T47D (cell line): Measurements from ENCODE around the gene ANP32B.
"Not testable (repeated sequence)": the region's sequence is repeated elsewhere in the genome, so short reads cannot be mapped to it uniquely, and the experiment has no call there.

Experiments used
- DNase-seq, 2 experiments: peaks; one replicate each; pipeline versions ENCODE4 v3.0.0 to v3.0.0-alpha.2; 2011 to 2012; ENCODE audit warnings: low read depth in 1 of 2, low spot score in 1 of 2
- JUND ChIP-seq: IDR thresholded peaks from 2 replicates; pipeline ENCODE4 v1.6.1; 2012; ENCODE audit warnings: low read depth
- in situ Hi-C: cut with HindIII; loops from 2 replicates; pipeline ENCODE4 v1.10.0; 2016; ENCODE audit warnings: low sequenced_read_pairs, low pct_unique_long_range_greater_than_20kb

ANP32B gene

DNA sequence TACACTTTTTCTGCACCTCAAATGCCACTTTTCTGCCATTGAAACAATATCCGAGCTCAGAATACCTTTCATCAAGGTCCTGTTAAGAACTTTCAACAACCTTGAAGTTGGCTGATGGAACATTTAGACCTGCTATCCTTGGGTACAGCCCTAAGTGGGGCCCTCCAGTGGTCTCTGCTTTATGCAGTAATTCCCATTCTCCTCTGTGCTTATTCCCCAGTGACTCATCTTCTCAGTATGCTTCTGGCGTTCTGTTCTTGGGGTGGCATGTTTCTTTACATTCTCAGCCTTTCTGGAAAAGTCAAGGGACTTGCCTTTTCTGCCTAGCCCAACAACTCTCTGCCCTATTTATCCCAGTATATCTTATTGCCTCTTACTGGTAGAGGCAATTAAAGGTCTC is 7.1 kb downstream of the ANP32B start:
- in situ Hi-C loops = no loop called here
- DNase-seq = no peak
- no peak for TF ChIP-seq JUND

DNA sequence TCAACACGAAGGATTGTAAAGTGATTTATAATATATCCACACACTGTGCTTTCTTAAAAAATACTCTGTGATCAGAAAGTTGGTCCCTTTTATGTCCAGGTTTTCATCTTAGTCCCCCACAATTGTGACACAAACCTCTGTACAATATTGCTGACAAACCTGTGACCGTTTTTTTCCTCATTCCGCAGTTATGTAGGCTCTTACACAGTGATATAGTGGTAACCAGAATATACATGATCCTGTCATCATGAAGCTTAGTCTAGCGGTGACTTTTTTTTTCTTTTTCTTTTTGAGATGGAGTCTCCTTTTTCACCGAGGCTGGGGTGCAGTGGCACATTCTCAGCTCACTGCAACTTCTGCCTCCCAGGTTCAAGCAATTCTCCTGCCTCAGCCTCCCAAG is 8.7 kb downstream of the ANP32B start:
- TF ChIP-seq JUND = no peak
- in situ Hi-C loops = no loop called here
- DNase-seq = no peak

DNA sequence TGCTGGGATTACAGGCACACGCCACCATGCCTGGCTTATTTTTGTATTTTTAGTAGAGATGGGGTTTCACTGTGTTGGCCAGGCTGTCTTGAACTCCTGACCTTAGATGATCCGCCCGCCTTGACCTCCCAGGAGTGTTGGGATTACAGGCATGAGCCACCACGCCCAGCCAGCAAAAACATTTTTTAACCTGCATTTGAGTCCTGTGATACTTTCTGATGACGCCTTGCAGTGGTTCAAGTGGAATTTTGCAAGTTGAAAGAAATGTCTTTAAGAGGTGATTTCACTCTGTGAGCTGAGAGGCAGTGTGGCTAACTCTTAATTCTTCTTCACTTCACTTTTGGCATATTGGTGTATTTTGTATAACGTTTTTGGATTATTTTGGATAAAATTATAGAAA is 9.1 kb downstream of the ANP32B start:
- in situ Hi-C loops = no loop called here
- DNase-seq = no peak
- TF ChIP-seq JUND = no peak

DNA sequence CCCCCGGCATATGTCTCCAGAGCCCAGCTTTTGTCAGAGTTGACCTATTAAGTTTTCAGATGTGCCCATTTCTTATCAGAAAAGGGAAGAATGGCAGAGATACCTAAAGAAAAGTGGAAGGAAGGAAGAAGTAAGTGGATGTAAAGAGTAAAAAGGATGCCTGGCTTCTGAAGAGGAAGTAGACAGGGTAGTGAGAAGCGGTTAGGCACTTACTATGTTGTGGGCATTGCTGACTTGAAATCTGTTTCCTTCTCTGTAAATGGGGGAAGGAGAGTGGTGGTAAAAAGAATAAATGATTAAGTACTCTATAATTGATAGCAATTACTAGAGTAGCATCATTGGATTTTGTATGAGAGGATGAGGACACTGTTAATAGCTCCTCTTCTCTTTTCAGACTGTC is 9.9 kb downstream of the ANP32B start:
- no peak for DNase-seq
- no peak for TF ChIP-seq JUND
- in situ Hi-C loops = no loop called here

DNA sequence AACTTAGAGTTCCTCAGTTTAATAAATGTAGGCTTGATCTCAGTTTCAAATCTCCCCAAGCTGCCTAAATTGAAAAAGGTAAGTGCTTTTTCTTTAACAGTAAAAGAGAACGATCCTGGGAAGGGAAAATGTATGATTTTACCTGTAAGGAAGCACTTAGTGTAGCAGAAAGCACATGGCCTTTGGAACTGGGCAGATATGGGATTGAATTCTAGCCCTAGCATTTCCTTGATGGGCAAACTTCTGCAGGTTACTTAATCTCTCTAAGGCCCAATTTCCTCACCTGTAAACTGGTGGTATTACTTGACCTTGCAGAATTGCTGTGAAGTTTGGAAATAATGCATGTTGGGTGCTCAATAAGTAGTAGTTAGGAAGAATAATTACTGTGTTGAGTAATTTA is 11.6 kb downstream of the ANP32B start:
- TF ChIP-seq JUND = no peak
- no peak for DNase-seq
- in situ Hi-C loops = no loop called here

DNA sequence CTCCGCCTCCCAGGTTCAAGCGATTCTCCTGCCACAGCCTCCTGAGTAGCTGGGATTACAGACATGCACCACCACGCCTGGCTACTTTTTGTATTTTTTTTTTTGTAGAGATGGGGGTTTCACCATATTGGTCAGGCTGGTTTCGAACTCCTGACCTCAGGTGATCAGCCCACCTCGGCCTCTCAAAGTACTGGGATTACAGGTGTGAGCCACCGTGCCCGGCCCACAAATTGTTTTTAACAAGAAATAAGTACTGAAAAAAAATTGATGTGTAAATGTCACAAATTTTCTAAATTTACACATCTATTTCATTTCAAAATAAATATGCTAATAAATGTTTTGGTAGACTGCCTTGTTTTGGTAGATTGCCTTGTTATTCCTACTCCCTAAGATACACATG is 13.5 kb downstream of the ANP32B start:
- DNase-seq, in situ Hi-C loops: not testable (repeated sequence)

DNA sequence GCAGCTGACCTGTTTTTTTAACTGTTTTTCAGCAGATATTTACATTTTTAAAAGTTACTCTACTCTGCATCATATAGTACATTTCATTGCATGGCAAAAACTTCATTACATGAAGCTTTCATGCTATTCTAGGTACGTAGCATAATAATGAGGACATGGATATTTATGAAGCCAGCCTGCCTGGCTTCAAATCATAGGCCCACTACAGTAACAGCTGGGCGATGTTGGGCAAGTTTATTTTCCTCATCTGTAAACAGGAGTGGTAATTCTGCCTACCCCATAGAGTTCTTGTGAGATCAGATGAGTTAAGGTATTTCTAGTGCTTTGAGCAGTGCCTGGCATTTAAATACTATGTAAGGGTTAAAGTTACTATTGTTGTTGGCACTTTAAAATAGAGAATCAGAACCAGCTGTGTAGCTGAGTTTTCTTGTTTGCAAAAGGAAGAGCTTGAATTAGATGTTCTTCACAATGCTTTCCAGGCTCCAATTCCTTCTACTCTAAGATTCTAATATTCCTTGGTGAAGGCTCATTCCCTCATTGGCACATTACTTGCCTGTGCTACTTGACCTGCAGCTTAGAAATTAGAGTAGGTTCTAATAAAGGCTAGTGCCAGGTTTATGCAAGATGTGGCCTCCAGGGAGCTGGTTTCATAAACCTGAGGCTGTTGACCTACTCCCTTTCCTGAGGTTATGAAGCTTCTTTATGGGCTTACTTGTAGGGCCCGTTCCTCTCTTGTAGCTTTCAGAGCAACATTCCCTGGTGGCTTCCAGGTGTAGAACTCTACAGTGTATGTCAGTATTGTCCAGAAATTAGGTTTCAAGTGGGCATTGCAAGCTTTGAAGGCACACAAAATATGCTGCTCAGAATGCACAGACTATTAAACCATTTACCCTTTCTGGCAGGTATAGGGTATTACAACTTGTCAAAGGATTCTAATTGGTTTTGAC is 14.5 kb downstream of the ANP32B start:
- no peak for TF ChIP-seq JUND
- no peak for DNase-seq
- in situ Hi-C loops = no loop called here

DNA sequence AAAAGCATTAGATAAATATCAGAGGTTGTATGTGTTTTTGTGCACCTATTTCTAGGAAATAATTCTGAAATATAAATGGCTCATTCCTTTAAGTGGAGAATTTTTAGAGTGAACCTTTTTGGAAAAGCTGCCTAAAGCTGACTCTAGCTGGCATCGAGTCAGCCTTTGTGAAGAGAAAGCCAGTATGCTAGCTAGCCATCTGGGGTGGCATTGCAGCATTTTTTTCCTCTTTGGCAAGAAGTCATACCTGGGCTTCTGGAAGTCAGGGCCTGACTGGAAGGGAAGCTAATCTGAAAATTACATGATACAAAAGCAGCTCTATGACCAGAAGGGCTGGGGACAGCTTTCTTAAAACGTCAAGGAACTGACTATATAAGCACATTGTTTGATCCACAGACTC is 19.7 kb downstream of the ANP32B start:
- DNase-seq = no peak
- in situ Hi-C loops = no loop called here
- no peak for TF ChIP-seq JUND

DNA sequence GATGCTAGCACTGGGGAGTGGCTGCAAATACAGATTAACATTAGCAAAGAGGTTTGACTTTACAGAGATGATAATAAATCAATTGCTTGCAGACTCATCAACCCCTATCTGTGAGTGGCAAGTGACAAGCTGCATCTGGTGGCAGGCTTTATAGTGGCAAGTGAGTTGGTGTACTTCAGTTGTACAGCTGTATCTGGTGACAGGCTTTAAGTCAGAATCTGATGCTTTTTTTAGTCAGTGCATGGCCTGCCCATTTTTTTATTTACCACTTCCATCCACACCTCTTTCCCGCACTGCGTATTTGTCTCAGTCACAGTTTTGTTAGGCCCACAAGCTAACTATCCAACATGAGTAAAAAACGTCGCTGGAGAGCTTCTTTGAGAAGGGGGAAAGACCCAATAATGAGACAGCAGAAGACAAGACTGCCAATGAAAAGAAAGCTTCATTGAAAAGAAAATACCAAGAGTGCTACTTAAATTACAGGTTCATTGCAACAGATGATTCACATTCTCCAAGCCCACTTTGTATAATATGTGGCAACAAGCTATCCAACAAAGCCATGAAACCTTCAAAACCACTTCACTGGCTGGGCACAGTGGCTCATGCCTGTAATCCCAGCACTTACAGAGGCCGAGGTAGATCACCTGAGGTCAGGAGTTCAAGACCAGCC is 23.1 kb downstream of the ANP32B start:
- in situ Hi-C loops = no loop called here

DNA sequence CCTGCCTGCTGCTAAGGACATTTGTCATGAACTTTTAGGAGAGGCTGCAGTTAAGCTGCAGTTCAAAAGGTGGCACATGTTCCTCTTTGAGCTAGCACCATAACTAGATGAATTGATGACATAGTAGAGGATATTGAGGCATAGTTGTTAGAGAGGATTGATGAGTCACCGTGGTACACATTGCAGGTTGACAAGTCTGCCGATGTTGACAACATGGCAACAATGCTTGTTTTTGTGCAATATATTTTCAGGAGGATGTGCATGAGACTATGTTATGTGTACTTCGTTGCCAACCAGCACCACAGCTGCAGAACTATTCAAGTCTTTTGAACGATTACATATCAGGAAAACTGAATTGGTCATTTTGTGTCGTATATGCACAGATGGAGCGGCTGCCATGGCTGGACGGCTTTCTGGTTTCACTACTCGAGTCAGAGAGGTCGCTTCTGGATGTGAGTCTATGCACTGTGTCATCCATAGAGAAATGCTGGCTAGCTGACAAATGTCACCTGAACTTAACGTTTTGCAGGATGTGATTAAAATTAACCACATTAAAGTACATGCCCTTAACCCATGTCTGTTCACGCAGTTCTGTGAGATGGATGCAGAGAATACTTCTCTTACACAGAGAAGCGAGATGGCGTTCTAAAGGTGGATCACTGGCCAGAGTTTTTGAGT is 24.2 kb downstream of the ANP32B start:
- in situ Hi-C loops = no loop called here
- DNase-seq = no peak
- TF ChIP-seq JUND = no peak

More for the DNA sequence above, 23.1 kb downstream of the ANP32B start:
- no peak for TF ChIP-seq JUND
- DNase-seq = no peak

DNA sequence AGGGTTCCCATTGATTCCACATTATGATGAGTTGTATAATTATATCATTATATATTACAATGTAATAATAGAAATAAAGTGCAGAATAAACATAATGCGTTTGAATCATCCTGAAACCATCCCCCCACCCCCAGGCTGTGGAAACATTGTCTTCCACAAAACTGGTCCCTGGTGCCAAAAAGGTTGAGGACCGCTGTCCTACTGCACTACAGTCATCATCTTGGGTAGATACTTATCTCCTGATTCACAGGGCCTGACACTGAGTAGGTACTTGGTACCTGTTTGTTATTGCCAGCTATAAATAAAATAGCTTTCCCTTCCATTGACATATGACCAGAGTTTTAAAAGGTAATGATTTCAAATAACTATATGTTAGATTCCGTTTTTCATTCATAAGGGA is 25.6 kb downstream of the ANP32B start:
- TF ChIP-seq JUND = no peak
- DNase-seq = no peak
- in situ Hi-C loops = no loop called here

DNA sequence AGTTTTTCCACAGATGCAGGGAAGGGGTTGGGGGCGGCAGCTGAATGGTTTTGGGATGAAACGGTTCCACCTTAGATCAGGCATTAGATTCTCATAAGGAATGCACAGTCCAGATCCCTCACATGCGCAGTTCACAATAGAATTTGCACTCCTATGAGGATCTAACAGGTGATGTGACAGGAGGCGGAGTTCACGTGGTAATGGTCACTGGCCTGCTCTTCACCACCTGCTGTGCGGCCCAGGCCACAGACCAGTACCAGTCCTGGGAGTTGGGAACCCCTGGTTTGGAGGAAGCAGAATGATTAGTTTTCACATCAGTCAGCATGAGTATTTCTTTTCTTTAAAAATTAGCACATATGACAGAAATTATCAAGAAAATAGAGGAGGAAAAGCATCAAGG is 26.3 kb downstream of the ANP32B start:
- no peak for DNase-seq
- TF ChIP-seq JUND = no peak
- in situ Hi-C loops = no loop called here

DNA sequence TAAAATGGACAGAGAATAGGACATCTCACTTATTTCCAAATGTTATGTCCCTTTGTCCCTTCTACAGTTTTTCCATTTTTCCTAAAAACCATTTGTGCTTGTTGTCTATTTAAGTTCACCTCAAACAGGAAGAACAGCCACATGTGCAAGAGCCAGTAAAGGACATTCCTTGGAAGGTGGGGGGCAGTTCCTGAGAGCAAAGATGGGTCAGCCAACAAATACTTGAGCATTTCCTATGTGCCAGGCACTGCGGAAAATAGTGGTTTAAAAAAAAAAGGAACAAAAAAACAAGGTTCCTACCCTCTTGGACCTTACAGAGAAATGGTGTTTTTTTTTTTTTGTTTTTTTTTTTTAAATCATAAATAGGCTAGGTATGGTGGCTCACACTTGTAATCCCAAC is 26.8 kb downstream of the ANP32B start:
- DNase-seq = no peak
- in situ Hi-C loops = no loop called here
- no peak for TF ChIP-seq JUND
